Skin epidermis (tissue), 12 donors: ENCODE measurements around the gene C9orf78.
A peak's percentile ranks its signal among the peaks of the same experiment; 100 is the strongest.

ENCODE experiments used
- H3K27ac ChIP-seq, 21 experiments: fragments of 200-600 bp; sonication (generic) in 11 of 21; one replicate each; pipeline ENCODE4 v1.5.0; 2020; ENCODE audit warnings: mild to moderate bottlenecking in 3 of 21, inconsistent platforms in 2 of 21, moderate library complexity in 2 of 21
- H3K4me3 ChIP-seq, 7 experiments: fragments of 200-600 bp; sonication (generic) in 2 of 7; one replicate each; pipeline ENCODE4 v1.5.0; 2020; ENCODE audit warnings: inconsistent platforms in 2 of 7, mild to moderate bottlenecking in 2 of 7, moderate library complexity in 1 of 7

C9orf78 gene

GRCh38 chr9:129850821-129851550 lies 15.9 kb upstream of the C9orf78 start:
- H3K27ac ChIP-seq = no peak overlapping the region
- H3K4me3 ChIP-seq = no peak overlapping the region

DNA sequence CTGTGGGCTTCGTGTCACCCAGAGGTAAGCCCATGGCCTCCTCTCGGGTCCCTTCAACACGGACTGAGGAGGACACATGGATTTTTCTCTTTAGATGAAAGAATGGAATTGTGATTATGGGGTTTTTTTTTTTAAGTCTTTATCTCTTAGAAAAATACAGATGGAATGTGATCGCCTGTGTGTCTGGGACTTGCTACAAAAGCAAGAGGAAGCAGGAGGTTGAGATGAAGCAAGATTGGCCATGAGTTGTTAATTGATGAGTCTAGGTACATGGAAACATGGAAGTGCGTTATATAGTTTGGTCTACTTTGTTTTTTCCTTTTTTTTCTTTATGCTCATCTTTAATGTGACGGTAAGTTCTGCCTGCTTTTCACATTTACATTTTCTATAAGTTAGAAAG lies 14.8 kb upstream of the C9orf78 start:
- Histone ChIP-seq H3K27ac (no peak overlapping the region), H3K4me3 (no peak overlapping the region)

GRCh38 chr9:129848712-129849441 lies 13.8 kb upstream of the C9orf78 start:
- Histone ChIP-seq H3K4me3 (no peak overlapping the region), H3K27ac (no peak overlapping the region)

GRCh38 chr9:129845373-129845772 lies 10.3 kb upstream of the C9orf78 start:
- no peak overlapping the region for H3K4me3 ChIP-seq
- peak overlapping the region in 3 of 21 experiments; percentile 22 to 24 (median 24) for H3K27ac ChIP-seq

GRCh38 chr9:129841071-129841470 lies 6.0 kb upstream of the C9orf78 start:
- Histone ChIP-seq H3K27ac (no peak overlapping the region), H3K4me3 (no peak overlapping the region)

DNA sequence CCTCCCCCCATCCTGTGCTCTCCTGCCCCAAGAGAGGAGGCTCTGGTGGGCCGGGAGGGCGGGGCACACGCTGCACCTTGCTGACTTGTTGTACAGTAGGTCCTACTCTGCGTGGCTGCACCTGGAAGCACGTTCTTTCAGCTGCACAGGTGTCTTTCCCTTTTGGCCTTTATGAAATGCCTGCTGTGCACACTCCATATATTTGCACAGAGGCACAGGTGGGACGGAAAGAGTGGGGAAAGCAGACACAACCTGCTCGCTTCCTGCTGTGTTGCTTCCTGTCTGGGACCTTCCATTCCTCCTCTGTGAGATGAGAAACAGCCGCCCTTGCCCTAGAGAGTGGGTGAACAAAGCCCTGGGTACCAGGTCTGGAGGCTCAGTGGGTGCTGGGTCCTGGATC lies 5.0 kb upstream of the C9orf78 start:
- H3K4me3 ChIP-seq = no peak overlapping the region
- peak overlapping the region in 5 of 21 experiments; percentile 9 to 39 (median 32) for H3K27ac ChIP-seq

DNA sequence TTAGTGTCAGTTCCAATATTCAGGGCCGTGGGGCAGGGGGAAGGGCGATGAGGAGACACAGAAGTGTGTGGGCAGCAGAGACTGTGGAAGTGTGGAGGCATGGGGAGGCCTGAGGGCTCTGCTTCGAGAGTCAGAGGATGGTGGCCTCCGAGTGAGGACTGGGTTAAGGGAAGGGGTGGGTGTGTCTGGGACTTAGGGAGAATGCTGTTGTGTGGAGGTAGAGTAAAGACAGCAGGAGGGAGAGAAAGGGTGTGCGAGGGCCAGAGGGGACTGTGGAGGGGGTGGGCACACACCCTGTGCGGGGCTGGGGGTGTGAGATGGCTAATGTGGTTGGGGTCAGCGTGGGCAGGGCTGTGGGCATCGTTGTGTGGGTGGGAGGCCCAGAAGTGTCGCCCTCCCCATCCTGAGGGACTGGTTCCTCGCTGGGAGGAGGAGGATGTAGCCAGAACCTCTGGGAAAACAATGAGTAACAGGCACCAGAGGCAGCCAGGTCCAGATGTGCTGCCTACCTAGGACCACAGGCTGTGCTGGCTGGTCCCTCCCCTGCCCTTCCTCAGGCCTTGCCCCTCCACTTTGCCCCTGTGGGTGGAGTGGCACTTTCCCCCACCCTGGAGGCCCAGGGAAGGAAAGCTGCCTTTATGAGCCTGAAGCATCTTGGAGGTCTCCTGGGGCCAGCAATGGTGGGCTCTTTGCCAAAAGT lies 4.4 kb upstream of the C9orf78 start:
- no peak overlapping the region for H3K4me3 ChIP-seq
- H3K27ac ChIP-seq = peak overlapping the region in 6 of 21 experiments; percentile 9 to 39 (median 30)

DNA sequence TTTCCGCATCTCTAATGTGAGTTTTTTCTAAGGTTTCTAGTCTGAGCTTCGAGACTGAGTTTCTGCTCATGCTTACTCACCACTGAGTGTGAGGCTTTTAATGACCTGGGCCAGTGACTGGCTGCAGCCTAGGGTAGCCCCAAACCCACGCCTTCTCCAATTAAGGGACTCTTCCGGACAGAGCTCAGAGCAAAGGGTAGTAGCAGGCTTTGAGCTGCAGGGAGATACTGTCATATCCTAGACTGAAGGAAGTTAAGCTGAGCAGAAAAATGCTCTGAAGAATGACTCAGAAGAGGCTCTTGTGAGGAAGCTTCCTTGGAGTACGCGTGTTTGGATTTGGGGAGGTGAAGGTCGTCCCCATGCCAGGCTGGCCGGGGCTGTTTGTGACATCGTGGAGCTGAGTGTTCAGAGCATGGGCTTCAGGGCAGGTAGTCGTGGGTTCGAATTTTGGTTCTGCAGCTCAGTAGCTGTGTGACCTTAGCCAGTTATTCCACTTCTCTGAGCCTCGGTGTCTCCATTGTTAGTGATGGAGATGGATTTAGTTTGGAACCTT lies 3.7 kb upstream of the C9orf78 start:
- no peak overlapping the region for H3K4me3 ChIP-seq
- H3K27ac ChIP-seq = peak overlapping the region in 1 of 21 experiments; percentile 37

- Histone ChIP-seq H3K4me3 (peak overlapping the region; percentile 70 to 100 (median 97)), H3K27ac (peak overlapping the region in 14 of 21 experiments; percentile 90 to 95 (median 92))
Observed at GRCh38 chr9:129836311-129837007, 1.4 kb upstream of the C9orf78 start.

DNA sequence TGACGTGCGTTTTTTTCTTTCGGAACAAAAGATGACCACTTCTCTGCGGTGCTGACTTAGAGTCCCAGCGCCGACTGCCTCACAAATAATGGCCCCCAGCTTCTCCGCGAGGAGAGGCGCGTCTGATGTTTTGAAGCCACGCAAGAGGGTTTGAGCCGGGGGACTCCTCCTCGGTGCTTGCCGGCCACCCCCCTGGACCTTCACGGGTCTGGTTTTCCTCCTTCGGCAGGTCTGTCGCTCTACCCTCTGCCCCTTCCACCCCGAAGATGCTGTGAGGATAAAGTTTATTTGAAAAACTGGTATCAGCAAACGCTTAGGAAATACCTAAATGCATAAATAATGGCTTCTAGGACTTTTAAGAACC lies 767 bp upstream of the C9orf78 start:
- peak overlapping the region; percentile 43 to 95 (median 92) for H3K27ac ChIP-seq

GRCh38 chr9:129834489-129835127 lies 467 bp downstream of the C9orf78 start:
- peak overlapping the region; percentile 70 to 100 (median 97) for H3K4me3 ChIP-seq
- H3K27ac ChIP-seq = peak overlapping the region; percentile 15 to 95 (median 91)

More for the DNA sequence above, 767 bp upstream of the C9orf78 start:
- peak overlapping the region; percentile 70 to 100 (median 97) for H3K4me3 ChIP-seq

DNA sequence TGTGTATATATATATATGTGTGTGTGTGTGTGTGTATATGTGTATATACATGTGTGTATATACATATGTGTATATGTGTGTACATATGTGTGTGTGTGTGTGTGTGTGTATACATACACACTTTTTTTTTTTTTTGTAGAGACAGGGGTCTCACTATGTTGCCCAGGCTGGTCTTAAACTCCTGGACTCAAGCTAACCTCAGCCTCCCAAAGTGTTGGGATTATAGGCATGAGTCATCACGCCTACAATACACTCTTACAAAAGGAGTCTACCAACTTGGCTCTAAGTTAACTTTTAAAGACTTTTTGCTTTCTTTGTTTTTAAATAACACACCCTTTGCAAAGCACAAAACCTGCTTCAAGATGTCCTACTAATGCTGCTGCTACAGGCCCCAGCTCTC lies 2.1 kb downstream of the C9orf78 start:
- H3K27ac ChIP-seq = no peak overlapping the region

DNA sequence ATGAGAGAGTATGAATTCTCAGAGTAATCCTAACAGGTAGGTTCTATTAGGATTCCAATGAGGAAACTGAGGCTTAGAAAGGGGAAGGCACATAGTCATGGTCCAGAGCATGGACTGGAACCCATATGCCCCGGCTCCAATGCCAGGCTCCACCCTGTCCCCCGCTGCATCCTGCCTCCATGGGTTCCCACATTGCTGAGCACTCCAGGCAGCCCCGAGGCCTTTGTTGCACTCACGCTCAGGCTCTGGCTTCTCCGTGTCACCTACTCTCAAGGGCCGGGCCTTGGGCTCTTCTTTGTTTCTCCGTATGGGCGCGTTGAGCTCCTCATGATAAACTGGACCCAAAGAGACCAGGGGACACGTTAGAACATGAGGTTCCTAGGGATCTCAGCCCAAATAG lies 6.1 kb downstream of the C9orf78 start:
- Histone ChIP-seq H3K27ac (no peak overlapping the region), H3K4me3 (no peak overlapping the region)

More for the DNA sequence above, 2.1 kb downstream of the C9orf78 start:
- H3K4me3 ChIP-seq = no peak overlapping the region

DNA sequence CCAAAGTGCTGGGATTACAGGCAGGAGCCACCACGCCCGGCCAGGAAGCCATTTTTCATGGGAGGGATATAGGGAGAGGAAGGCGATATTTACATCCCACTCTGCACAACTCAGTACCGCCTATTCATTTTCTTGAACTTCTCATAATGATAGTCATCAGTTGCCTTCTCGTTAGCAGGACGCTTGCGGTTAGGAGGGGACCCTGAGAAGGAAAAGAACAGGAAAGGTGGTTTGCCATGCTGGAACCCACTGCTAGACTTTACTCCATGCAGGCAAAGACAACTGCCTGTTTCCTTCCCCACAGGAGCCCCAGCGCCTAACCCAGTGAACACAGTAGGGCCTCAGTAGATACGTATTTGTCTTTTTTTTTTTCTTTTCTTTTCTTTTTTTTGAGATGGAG lies 7.0 kb downstream of the C9orf78 start:
- Histone ChIP-seq H3K27ac (no peak overlapping the region), H3K4me3 (no peak overlapping the region)

GRCh38 chr9:129826759-129827158 lies 8.3 kb downstream of the C9orf78 start:
- Histone ChIP-seq H3K27ac (no peak overlapping the region), H3K4me3 (no peak overlapping the region)

DNA sequence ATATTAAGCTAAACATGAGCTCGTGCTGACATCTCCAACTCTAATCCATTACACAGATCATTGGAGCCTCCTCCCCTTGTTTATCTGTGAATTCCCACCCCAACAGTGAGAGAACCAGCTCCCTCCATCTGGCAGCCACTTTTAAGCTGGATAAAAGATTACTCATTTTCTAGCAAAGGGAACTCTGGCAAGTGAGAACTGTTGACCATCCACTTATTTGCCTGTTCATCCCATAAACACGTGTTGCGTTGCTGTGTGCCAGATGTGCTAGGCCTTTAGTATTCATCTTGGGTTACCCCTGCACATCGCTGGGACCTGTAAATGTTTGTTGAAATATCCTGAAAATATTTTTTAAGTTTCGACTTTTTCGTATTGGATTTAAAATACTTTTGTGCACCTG lies 8.7 kb downstream of the C9orf78 start:
- Histone ChIP-seq H3K27ac (no peak overlapping the region), H3K4me3 (no peak overlapping the region)

- H3K27ac ChIP-seq = peak within 1 kb of the TSS; percentile 68 to 97 (median 90)
- peak within 1 kb of the TSS; percentile 70 to 96 (median 86) for H3K4me3 ChIP-seq
Observed at GRCh38 chr9:129823935-129824601, 11.0 kb downstream of the C9orf78 start, which contains the start of gene TOR1A. TOR1A (minus strand) TSS chr9:129824136; CDS start chr9:129824085, 51 bp downstream.

DNA sequence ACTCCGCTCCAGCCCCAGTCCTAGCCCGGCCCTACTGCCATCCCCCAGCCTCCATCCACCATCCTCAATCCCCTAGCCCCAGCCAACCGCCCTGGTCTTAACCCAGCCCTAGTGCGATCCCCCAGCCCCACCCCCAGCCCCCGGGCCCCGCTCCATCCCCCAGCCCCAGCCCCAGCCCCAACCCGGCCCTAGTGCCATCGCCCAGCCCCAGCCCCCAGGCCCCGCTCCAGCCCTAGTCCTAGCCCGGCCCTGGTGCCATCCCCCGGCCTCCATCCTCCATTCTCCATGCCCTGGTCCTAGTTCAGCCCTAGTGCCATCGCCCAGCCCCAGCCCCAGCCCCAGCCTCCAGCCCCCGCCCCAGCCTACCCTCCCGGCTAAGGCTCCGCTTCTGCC lies 11.5 kb downstream of the C9orf78 start:
- peak overlapping the region; percentile 68 to 97 (median 90) for H3K27ac ChIP-seq
- peak overlapping the region; percentile 70 to 96 (median 86) for H3K4me3 ChIP-seq
